ENCODE results near the gene TFEB.

The TFEB gene

GRCh38 chr6:41775293-41775882, 40.0 kb upstream of the TFEB start:
- no peak overlapping the region for H3K27ac ChIP-seq (replicated peaks)

GRCh38 chr6:41774841-41775240, 39.4 kb upstream of the TFEB start:
- TF ChIP-seq REST (IDR thresholded peaks at IDR 0.05; ENCODE audit: insufficient replicate concordance, low read depth) (no peak), SPI1 (IDR thresholded peaks at IDR 0.05; ENCODE audit: borderline replicate concordance, low read depth) (no peak), GABPA (IDR thresholded peaks at IDR 0.05; ENCODE audit: low read depth) (no peak), CTCF (IDR thresholded peaks at IDR 0.05; ENCODE audit: insufficient read depth, low read length) (no peak), POLR2AphosphoS5 (IDR thresholded peaks at IDR 0.05; ENCODE audit: low read depth) (no peak)
- no peak for DNase-seq (ENCODE audit: low read depth in 1 of 2, low spot score in 1 of 2)
- no peak overlapping the region for H3K4me3 ChIP-seq (replicated peaks; ENCODE audit: insufficient read depth, low read length)
- no peaks in the 10 kb centered on the region for H3K27me3 ChIP-seq (ENCODE audit: insufficient read depth, poor library complexity, severe bottlenecking)
- H3K27ac ChIP-seq (replicated peaks), result no peak overlapping the region

More at GRCh38 chr6:41775293-41775882, 40.0 kb upstream of the TFEB start:
- TF ChIP-seq POLR2AphosphoS5 (IDR thresholded peaks at IDR 0.05; ENCODE audit: low read depth) (no peak), SPI1 (IDR thresholded peaks at IDR 0.05; ENCODE audit: borderline replicate concordance, low read depth) (no peak), GABPA (IDR thresholded peaks at IDR 0.05; ENCODE audit: low read depth) (no peak), REST (IDR thresholded peaks at IDR 0.05; ENCODE audit: insufficient replicate concordance, low read depth) (no peak), CTCF (IDR thresholded peaks at IDR 0.05; ENCODE audit: insufficient read depth, low read length) (no peak)
- H3K27me3 ChIP-seq (ENCODE audit: insufficient read depth, poor library complexity, severe bottlenecking), result no peaks in the 10 kb centered on the region
- H3K4me3 ChIP-seq (replicated peaks; ENCODE audit: insufficient read depth, low read length), result no peak overlapping the region
- no peak for DNase-seq (ENCODE audit: low read depth in 1 of 2, low spot score in 1 of 2)

- Histone ChIP-seq H3K27me3 (ENCODE audit: insufficient read depth, poor library complexity, severe bottlenecking) (no peaks in the 10 kb centered on the region), H3K4me3 (replicated peaks; ENCODE audit: insufficient read depth, low read length) (no peak overlapping the region), H3K27ac (replicated peaks) (no peak overlapping the region)
- DNase-seq (ENCODE audit: low read depth in 1 of 2, low spot score in 1 of 2), result no peak
- TF ChIP-seq CTCF (IDR thresholded peaks at IDR 0.05; ENCODE audit: insufficient read depth, low read length) (no peak), POLR2AphosphoS5 (IDR thresholded peaks at IDR 0.05; ENCODE audit: low read depth) (no peak), SPI1 (IDR thresholded peaks at IDR 0.05; ENCODE audit: borderline replicate concordance, low read depth) (no peak), REST (IDR thresholded peaks at IDR 0.05; ENCODE audit: insufficient replicate concordance, low read depth) (no peak), GABPA (IDR thresholded peaks at IDR 0.05; ENCODE audit: low read depth) (no peak)
These were observed 35.9 kb upstream of the TFEB start for GRCh38 chr6:41771058-41771983.
